NCI-H2081 (cell line): ENCODE data around the gene GBA2.

Source experiments
- DNase-seq, 2 experiments: peaks; one replicate each; lab custom pipeline; 2025; lab: John Stamatoyannopoulos, UW

GBA2 gene

DNA sequence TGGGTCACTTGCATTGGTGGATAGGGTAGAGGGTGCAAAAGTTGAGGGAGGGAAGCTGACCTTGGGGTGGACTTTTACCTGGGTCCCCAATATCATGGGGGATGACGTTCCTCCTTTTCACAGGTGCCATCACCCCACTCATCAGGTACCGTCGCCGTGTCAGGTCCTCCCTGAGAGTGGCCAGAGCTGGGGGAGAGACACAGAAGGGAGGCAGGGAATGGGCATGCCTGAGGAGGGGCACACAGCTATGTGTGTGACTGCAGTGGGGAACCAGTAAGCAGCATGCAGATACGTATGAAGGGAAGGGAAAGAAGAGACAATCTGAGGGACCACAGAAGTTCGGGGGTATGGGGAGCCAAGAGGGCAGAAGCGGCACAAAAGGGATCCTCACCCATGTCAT, 10.1 kb downstream of the GBA2 start:
- no peak for DNase-seq

DNA sequence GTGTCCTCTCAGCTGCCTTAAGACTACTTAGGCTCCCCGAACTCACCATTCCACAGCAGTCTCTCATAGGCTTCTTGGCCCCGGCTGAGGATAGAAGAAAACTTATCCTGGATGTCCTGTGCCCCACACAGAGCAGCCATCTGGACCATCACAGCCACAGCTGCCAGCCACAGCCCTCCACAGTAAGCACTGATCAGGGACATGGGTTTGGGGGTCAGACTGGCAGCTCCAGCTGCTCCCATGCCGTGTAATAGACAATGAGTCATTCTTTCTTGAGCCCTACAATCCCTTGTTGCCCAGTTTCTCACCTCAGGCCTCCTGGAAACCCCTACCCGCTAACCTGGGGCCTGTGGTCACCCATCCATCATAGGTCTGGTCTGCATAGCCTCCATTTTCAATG, 10.8 kb downstream of the GBA2 start:
- no peak for DNase-seq

DNA sequence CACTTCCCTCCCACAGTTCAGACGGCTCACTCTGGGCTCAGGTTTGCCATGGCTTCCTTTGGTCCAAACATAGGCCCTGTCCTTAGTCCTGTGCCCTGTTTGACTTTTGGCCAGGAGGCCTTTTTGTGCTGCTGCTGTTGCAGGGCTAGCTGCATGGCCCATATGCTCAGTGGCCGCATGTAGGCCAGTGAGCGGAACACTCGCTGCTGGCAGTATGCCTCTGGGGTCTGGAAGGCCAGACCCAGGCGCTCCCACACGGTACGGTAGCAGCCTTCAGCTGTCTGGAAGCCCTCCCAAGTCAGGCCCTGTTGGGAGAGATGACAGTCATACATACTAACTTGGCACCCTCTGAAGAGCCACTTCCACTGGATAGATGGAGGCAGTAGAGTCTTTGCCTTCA, 11.9 kb downstream of the GBA2 start:
- DNase-seq = no peak

DNA sequence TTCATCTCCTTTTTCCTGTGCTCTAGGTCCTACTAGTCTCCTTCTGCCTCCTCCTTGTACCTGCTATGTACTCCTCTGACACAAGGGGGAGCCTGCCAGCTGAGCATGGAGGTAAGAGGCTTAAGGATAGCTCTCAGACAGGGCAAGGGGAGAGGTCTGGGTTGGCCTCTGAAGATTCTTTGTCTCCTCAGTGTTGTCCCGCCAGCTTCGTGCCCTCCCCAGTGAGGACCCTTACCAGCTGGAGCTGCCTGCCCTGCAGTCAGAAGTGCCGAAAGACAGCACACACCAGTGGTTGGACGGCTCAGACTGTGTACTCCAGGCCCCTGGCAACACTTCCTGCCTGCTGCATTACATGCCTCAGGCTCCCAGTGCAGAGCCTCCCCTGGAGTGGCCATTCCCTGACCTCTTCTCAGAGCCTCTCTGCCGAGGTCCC, 12.8 kb downstream of the GBA2 start:
- peak; percentile 71 to 74 for DNase-seq

DNA sequence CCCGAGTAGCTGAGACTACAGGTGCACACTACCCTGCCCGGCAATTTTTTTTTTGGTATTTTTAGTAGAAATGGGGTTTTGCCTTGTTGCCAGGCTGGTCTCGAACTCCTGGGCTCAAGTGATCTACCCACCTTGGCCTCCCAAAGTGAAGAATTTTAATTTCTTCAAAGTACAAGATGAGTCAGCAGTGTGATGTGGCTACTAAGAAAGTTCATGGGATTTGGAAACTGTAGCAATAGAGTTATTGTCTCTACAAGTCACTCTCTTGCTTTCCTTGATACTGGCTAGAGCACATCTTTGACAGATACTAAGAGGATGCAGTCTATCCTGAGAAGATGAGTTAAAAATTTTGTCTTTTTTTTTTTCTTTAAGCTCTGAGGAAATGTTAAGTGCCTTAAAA, 14.9 kb downstream of the GBA2 start:
- DNase-seq = no peak

DNA sequence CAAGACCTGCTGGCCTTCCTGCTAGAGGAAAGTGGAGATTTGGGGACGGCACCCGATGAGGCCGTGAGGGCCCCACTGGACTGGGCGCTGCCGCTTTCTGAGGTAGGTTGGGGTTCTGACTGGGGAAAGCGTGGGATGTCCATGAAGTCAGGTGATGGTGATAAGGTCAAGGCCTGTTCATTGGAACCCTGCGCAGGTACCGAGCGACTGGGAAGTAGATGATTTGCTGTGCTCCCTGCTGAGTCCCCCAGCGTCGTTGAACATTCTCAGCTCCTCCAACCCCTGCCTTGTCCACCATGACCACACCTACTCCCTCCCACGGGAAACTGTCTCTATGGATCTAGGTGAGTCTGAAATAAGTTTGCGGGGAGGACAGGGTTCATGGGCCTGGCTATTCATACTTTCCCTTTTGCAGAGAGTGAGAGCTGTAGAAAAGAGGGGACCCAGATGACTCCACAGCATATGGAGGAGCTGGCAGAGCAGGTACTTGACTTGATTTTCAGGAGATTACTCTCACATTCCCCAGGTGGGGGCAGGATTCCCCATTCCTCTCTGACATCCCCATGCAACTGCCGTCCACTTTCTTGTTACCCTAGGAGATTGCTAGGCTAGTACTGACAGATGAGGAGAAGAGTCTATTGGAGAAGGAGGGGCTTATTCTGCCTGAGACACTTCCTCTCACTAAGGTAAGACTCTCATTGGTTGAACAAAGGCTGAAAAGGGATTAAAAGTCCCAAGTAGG, 16.1 kb downstream of the GBA2 start:
- peak in 1 of 2 experiments; percentile 67 for DNase-seq

DNA sequence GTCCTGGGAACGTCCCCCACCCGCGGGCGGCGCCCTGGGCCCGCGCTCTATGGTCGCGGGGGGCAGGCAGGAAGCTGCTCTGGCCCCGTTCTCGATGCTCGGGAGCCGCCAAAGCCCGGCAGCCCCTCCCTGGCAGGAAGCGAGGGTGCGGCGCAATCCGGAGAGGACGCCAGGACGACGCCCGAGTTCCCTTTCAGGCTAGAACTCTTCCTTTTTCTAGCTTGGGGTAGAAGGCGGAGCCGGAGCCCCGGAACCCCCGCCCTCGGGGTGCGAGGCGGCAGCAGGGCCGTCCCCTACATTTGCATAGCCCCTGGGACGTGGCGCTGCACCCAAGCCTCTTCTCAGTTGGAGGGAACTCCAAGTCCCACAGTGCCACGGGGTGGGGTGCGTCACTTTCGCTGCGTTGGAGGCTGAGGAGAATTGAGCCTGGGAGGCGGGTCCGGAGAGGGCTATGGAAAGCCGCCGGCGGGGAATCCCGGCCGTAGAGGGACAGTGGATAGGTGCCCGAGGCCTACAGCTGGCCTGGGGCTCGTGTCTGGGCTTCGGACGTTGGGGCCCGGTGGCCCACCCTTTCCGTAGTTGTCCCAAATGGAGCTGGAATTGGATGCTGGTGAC, 16.7 kb downstream of the GBA2 start, which contains the start of the genes CREB3 and TLN1:
TSS of gene CREB3 (plus strand) at position 482 of the 615 bp plus-strand sequence. CDS start at position 589, 107 bp downstream.
TSS of gene TLN1 (minus strand) at position 11 of the 615 bp plus-strand sequence. CDS start 6,501 bp downstream, outside the sequence.
- peak; percentile 99 for DNase-seq

DNA sequence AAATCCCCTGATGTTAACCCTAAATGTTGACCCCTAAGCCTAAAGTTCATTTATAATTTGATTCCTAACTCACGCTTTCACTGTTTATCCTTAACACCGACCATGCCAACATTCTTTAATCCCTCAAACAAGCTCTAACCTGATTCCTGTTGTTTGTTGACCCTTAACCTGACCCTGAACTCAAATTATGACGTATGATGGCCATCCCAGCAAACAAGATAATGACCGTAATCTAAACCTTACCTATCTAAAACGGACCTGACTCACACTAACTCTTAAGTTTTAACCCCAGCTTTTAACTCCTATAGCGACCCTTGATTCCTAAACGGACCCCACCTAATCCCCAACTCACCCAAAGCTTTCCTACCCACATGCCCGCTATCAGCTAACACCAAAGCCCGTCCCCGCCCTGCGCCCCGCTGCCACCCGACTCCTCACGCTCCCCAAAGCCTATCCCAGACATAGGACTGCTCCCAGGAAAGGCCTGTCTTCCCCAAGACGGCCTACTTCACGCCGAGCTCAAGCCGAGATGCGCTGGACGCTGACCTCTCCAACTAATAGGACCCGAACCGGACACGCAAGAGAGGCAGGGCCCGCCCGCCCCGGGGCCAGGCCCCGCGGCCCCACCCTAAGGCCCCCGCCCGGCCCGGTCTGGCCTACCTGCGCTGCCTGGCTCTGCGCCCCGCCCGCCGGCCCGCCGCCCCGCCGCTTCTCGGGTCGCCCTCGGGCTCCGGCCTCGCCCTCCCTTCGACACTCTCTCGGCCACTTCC, 17.4 kb downstream of the GBA2 start:
- peak; percentile 8 to 46 for DNase-seq

DNA sequence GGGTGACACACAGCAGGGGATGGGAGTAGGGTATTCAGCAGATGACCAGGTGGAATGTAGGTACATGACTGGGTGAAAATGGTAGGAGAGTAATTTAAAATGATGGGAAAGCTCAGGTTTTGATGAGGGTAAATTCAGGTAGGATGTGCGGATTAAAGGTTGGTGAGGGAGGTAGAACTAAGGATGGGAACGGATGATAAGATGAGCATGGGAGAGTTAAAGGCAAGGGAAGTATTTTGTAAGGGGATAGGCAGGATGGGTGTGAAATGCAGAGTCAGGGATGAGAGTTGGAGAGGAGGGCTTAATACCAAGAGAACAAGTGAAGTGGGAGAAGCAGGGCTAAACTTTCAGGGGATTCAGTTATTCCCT, 18.6 kb downstream of the GBA2 start:
- no peak for DNase-seq

DNA sequence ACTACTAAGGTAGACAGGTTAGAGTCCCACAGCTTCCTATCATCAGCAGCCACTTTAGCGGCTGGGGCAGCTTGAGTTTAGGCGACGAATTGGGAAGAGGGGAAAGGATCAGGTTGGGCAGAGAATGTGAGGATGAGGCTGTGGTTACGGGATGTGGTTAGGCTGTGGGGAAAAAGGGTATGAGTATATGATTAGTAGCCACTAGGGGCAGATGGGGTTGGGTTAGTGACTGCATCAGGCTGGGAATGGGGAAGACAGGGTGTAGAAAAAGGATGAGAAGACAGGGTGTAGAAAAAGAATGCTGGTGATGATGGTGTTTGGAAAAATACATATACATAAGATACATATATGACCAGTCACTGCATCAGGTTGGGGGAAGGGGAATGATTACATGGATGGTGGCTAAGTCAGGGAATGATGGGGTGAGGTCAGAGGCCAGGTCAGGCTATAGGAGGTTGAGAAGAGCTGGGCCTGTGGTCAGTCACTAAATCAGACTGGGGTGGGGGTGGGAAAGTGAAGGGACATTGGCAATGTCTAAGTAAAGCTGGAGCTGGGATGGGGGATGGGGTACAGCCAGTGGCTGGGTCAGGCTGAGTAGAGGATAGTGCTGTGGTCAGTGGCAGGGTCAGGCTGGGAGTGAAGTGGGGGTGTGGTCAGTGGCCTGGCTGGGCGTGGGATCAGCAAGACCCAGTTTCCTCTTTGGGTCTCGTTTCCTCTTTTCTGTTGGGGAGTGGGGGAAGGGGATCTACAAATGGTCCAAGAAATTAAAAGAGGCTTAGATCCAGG, 19.1 kb downstream of the GBA2 start:
- DNase-seq = peak; percentile 24 to 39

DNA sequence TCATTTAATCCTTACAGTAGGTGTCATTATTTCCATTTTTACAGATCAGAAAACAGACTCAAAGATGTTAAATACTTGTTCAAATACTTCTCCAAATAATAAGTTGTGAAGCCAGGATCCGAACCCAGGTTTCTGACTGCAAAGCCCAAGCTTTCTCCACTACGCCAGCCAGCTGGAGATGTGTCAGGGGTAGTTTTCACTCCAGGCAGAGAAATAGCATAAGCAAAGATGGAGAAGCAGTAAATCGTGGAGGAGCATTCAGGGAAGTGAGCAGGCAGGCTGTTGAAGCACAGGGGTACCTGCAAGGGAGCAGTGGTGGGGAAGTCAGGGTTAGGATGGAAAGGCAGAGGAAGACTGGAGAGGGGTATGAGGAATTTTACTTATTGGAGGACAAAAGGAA, 19.9 kb downstream of the GBA2 start:
- DNase-seq = no peak

DNA sequence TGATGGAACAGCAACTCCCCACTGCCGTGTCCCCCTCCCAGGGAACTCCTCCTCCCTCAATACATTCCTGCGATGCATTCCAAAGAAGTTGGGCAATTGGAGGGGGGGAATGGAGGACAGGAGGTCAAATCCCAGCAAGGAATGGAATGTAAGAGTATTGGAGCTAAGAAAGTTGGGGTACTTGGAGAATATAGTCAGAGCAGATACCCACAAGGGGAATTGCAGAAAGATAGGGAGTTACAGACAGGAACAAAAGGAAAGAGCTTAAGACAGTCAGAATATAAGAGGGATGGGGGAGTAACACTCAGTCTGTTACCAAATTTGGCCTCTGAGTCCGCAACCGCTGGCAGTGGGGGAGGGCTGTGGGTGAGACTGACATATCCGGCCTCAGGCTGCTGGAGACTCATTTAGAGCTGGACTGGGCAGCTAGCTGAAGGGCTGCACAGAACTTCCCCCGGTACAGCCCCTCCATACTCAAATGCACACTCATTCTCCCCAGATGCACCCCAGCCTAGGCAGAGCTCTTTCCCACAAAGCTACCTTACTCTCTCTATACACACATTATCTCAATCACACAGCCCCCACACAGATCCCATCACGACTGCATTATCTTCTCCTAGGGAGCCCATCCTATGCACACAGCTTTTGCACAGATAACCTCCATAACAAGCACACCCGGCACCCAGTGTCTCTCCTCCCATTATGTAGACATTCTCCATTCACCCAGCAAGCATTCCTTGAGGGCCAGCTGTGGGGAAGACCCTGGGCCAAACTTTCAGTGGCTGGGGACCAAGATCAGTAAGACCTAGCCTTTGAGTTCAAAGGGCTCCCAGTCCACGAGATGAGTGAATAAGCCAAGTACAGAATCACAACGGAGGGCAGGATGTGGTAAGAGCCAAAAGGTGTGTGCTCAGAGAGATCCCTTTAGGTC, 20.7 kb downstream of the GBA2 start:
- no peak for DNase-seq

DNA sequence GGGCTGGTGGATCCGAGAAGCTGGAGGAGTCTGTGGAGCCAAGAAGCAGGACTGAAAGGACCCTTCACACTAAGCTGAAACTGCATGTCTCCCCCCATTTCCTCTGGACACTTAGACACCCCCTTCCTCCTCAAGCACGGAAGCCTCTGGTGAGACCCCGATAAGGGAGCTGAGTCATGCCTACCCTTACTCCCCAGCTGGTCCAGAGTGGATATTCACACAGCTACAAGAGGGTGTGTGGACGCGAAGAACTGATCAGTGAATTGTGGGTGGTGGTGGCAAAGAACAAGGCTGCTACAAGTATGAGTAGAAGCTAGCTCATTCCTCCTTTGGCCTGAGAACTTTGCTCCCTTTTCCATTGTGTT, 21.4 kb downstream of the GBA2 start:
- no peak for DNase-seq

DNA sequence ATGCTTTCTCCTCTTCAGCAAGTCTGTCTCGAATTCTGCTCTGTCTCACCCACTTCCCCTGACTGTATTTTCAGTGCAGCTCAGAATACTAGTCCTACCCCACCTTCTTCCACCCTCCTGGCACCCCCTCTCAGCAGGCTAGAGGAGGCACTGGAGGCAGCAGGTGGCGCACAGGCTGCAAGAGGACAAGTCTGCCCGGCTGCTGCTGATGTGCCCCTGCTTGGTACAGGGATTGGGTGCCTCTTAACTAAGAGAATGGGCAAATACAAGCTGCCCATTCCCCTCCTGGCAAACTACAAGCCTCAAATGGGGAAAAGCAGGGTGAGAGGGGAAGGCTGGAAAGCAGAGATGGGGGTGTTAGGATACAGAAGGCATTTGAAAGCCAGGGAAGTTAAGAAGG, 22.1 kb downstream of the GBA2 start:
- peak in 1 of 2 experiments; percentile 26 for DNase-seq

DNA sequence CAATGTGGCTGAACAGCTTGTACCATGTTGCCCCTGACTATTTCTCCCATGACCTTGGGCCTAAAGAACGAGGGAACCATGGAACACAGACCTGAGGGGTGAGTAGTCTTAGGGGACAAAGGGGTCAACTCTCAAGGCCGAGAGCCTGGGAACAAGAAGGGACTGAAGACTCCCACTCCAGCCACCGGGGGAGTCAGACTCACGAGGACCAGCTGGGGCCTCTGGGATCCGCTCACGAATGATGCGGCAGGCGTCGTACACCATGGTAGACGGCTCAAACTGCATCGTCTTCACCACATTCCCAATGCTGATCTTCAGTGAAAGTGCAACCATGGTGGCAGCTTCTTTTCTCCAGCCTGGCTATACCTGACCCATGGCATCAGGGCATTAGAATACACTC, 23.7 kb downstream of the GBA2 start:
- no peak for DNase-seq

DNA sequence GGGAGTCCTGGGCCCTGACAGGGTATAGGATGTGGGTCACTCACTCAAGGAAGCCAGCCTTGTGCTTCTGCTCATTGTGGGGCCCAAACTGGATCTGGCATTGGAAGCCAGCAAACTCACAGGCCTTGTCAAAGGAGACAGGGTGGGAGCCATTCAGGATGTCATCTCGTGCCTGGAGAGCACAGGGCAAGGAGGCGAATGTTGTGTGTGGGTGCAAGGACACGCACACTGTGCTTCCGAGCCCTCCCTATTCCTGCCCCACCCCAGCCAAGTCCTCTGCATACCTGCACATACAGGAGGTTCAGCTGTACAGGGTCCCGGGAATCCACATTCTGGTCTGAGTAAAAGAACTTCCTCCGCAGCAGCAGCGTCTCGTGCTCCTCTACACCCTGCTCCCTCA, 25.1 kb downstream of the GBA2 start:
- DNase-seq = no peak

DNA sequence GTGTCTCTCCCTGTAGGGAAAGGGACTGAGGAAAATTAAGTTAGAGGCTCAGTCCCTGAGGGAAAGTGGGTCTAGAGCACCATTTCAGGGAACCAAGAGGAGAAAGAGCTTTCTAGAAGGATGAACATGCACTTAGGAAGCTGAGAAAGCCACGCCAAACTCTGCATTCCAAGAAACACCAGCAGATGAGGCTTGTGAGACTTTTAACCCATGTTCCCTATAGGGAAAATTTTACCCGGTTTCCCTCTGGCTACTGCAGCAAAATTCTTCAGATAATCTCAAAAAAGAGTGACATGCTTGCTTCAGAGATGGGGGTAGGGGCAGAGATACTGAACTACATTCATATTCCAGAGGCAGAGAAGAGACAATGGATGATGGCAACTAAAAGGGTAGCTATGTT, 25.6 kb downstream of the GBA2 start:
- no peak for DNase-seq

DNA sequence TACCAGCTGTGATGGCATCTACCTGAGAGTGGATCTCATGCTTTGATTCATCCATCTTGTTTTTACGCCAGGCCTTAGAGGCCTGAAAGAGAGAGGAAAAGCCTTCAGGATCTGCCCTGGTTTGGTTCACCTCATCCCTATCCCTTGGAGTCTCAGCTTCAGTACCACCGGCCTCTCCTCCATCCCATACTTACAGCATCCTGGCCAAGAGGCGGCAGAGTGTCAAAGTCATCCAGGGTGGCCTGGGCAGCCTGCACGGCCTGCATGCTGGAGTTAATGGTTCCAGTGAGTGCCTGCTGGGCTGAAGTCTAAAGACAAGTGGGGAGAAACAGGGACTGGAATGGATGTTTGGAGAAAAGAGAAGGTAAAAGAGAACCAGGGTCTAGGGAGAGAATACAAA, 29.5 kb downstream of the GBA2 start:
- no peak for DNase-seq

DNA sequence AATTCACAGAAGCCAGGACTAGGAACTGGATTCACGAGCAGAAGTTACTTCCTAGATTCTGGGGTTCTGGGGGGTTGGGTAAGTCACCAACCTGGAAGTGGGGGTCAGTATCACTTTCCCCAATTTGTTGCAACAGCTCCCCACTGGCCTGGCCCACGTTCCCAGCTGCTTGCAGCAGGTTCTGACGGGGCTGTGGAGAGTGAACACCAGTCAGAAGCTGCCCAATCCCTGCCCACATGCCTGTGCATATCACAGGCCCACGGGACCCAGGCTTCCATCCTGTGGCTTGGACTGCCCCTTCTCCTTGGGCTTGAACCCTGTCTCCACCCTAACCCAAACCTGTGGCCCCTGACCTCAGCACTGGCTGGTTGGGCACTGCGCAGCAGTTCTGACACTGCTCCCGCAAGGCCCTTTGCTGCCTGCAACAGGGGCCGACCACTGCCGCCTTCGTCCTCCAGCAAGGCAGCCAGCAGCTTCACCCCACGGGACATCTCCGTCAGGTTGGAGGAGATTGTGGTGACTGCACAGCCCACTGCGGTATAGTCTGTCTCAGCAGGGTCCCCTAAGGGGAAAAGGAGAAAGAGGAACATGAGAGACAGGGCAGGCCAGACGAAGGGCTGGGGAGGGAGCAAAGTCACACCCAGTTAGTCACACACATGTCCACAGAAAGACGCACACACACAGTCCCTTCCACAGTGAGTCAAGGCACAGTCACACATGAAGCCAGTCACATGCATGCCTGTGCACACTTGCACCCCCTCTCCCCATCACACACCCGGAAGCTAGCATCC, 30.1 kb downstream of the GBA2 start:
- DNase-seq = no peak
